Right lobe of liver (tissue), 6 donors: Measurements from ENCODE around the gene MSMB. TPM values are rescaled to one million over a fixed set of nuclear protein-coding genes. Genes with fewer than 3 reads are reported as not detected.

Experiments
- ATAC-seq, 4 donors: fragments of 200-7000 bp; cut with Tn5 transposase; one replicate each; pipeline ENCODE4 v1.9.1; 2020; ENCODE audit warnings: mild to moderate bottlenecking in 4 of 4, moderate library complexity in 4 of 4
- DNase-seq, 3 donors: peaks; one replicate each; pipeline ENCODE4 v3.0.0-alpha.2; 2020
- H3K27ac ChIP-seq, 3 donors: fragments of 200-600 bp; one replicate each; pipeline ENCODE4 v1.8.0; 2022
- H3K27me3 ChIP-seq, 2 donors: fragments of 200-600 bp; one replicate each; pipeline ENCODE4 v1.8.0; 2022
- H3K36me3 ChIP-seq, 4 donors: fragments of 200-600 bp; sonication (generic) in 1 of 4; one replicate each; pipeline versions ENCODE4 v1.5.1 to v1.8.0; 2017 to 2022; ENCODE audit warnings: control low read depth in 1 of 4
- H3K4me1 ChIP-seq, 4 donors: fragments of 200-600 bp; sonication (generic) in 1 of 4; one replicate each; pipeline versions ENCODE4 v1.5.1 to v1.8.0; 2017 to 2022; ENCODE audit warnings: control low read depth in 1 of 4
- H3K4me3 ChIP-seq, 3 donors: fragments of 200-600 bp; one replicate each; pipeline ENCODE4 v1.8.0; 2022
- H3K9me3 ChIP-seq, 4 donors: fragments of 200-600 bp; sonication (generic) in 1 of 4; one replicate each; pipeline versions ENCODE4 v1.5.1 to v1.8.0; 2017 to 2022; ENCODE audit warnings: control low read depth in 1 of 4
- CTCF ChIP-seq, 4 donors: fragments of 200-600 bp in 3 of 4; fragments of 450-650 bp in 1 of 4; IDR thresholded peaks; one replicate each; pipeline versions ENCODE4 v1.5.1 to v1.8.0; 2016 to 2022; ENCODE audit warnings: antibody characterized with exemption in 4 of 4, mild to moderate bottlenecking in 2 of 4
- POLR2A ChIP-seq: fragments of 450-650 bp; IDR thresholded peaks from one replicate; pipeline ENCODE4 v1.6.1; 2017; ENCODE audit warnings: antibody characterized with exemption, mild to moderate bottlenecking
- WGBS: methylation state at CpG from one replicate; pipeline ENCODE4 v1.1.6; 2018; ENCODE audit warnings: low coverage, low lambda C conversion rate; ENCODE audit not compliant: insufficient coverage; ENCODE audit errors: missing lambda C conversion rate; 5-methylcytosine and 5-hydroxymethylcytosine counted together
- intact Hi-C, 2 donors: fragments of 100-400 bp; cut with DNase I; formaldehyde crosslinking; loops; one replicate each; pipeline versions ENCODE4 v1.11.2 to v1.14.1; 2022
- total RNA-seq, 6 experiments: library from RNA; depleted of rRNA in 2 of 6; stranded (reverse); fragments of >200 nt in 2 of 6; fragmentation: NEBNext Ultra II Directional in 3 of 6; extraction: Animal tissue kit (Norgen Biotek cat#: 25700) in 3 of 6; gene quantifications; one replicate each; pipeline versions ENCODE4 v1.1.0 to v1.2.4, GENCODE V29; 2016 to 2023
- donor health status: DM: no; HTN: yes; CAD: no.
- donor health status: DM: no; HTN: no; CAD: no.
- donor health status: DM: no; HTN: no; CAD: no.
- donor health status: DM: no; HTN: yes; CAD: no.
- donor health status: DM: no; HTN: yes; CAD: no.

The MSMB gene
- total RNA-seq, 6 experiments from 2014 or later, result 0.84 TPM; not detected in 5

- no peak for ATAC-seq
- no peak overlapping the region for H3K27ac ChIP-seq
- H3K9me3 ChIP-seq, result no peaks in the 10 kb centered on the region
- intact Hi-C loops, result no loop called here
- no peaks in the 10 kb centered on the region for H3K36me3 ChIP-seq
- TF ChIP-seq POLR2A (no peak), CTCF (IDR thresholded peaks at IDR 0.05) (no peak)
- DNase-seq, result no peak
- no peaks in the 10 kb centered on the region for H3K27me3 ChIP-seq
- H3K4me3 ChIP-seq, result no peak overlapping the region
- H3K4me1 ChIP-seq, result no peaks in the 10 kb centered on the region
- 83% methylated on average over 2 of the region's 4 CpGs for WGBS
Measured at GRCh38 chr10:46055771-46056170, 9.7 kb upstream of the MSMB start.

GRCh38 chr10:46053534-46054434 lies 7.7 kb upstream of the MSMB start:
- no peaks in the 10 kb centered on the region for H3K4me1 ChIP-seq
- no peak for TF ChIP-seq POLR2A
- TF ChIP-seq CTCF (IDR thresholded peaks at IDR 0.05), result no peak
- intact Hi-C loops, result no loop called here
- H3K4me3 ChIP-seq, result no peak overlapping the region
- no peaks in the 10 kb centered on the region for H3K36me3 ChIP-seq
- no peak overlapping the region for H3K27ac ChIP-seq
- no peaks in the 10 kb centered on the region for H3K9me3 ChIP-seq
- 83% methylated on average over 9 of the region's 9 CpGs for WGBS
- ATAC-seq, result no peak
- DNase-seq, result peak in 1 of 3 donors; percentile 8
- H3K27me3 ChIP-seq, result no peaks in the 10 kb centered on the region

GRCh38 chr10:46052791-46053375 lies 6.8 kb upstream of the MSMB start:
- no peaks in the 10 kb centered on the region for H3K27me3 ChIP-seq
- ATAC-seq (no peak), DNase-seq (peak in 1 of 3 donors; percentile 15)
- TF ChIP-seq CTCF (IDR thresholded peaks at IDR 0.05), result no peak
- no peak for TF ChIP-seq POLR2A
- no peaks in the 10 kb centered on the region for H3K9me3 ChIP-seq
- H3K27ac ChIP-seq, result no peak overlapping the region
- intact Hi-C loops, result no loop called here
- no peak overlapping the region for H3K4me3 ChIP-seq
- no peaks in the 10 kb centered on the region for H3K36me3 ChIP-seq
- WGBS, result 87% methylated on average over 5 of the region's 6 CpGs
- no peaks in the 10 kb centered on the region for H3K4me1 ChIP-seq

- H3K27me3 ChIP-seq, result no peaks in the 10 kb centered on the region
- no peaks in the 10 kb centered on the region for H3K36me3 ChIP-seq
- DNase-seq (peak in 1 of 3 donors; percentile 8), ATAC-seq (no peak)
- WGBS, result 64% methylated on average over 5 of the region's 7 CpGs
- intact Hi-C loops, result no loop called here
- no peak overlapping the region for H3K4me3 ChIP-seq
- no peaks in the 10 kb centered on the region for H3K4me1 ChIP-seq
- H3K27ac ChIP-seq, result no peak overlapping the region
- H3K9me3 ChIP-seq, result no peaks in the 10 kb centered on the region
- TF ChIP-seq CTCF (IDR thresholded peaks at IDR 0.05), result no peak
- no peak for TF ChIP-seq POLR2A
Measured at GRCh38 chr10:46052057-46052790, 6.2 kb upstream of the MSMB start.
